GM18907 (cell line): ENCODE measurements around the gene CTIF.
"Not testable (repeated sequence)": the region's sequence is repeated elsewhere in the genome, so short reads cannot be mapped to it uniquely, and the experiment has no call there.

Source experiments
- ATAC-seq: cut with Tn5 transposase; IDR thresholded peaks from one replicate; pipeline ENCODE4 v1.9.1; 2021; ENCODE audit warnings: mild to moderate bottlenecking, moderate library complexity; ENCODE audit not compliant: unreplicated experiment

Gene CTIF

GRCh38 chr18:48700446-48700845 lies 161.6 kb downstream of the CTIF start:
- no peak for ATAC-seq

- ATAC-seq, result no peak
Observed at GRCh38 chr18:48702346-48703027, 163.7 kb downstream of the CTIF start.

GRCh38 chr18:48703028-48703386 lies 164.2 kb downstream of the CTIF start:
- ATAC-seq, result no peak

GRCh38 chr18:48703418-48703817 lies 164.6 kb downstream of the CTIF start:
- no peak for ATAC-seq

- ATAC-seq, result no peak
Observed at GRCh38 chr18:48705043-48705442, 166.2 kb downstream of the CTIF start.

GRCh38 chr18:48705531-48705930 lies 166.7 kb downstream of the CTIF start:
- no peak for ATAC-seq

GRCh38 chr18:48706731-48707130 lies 167.9 kb downstream of the CTIF start:
- no peak for ATAC-seq

- no peak for ATAC-seq
Observed at GRCh38 chr18:48707636-48708296, 168.9 kb downstream of the CTIF start.

- no peak for ATAC-seq
Observed at GRCh38 chr18:48708807-48709206, 170.0 kb downstream of the CTIF start.

GRCh38 chr18:48709371-48710062 lies 170.7 kb downstream of the CTIF start:
- ATAC-seq, result no peak

GRCh38 chr18:48711651-48712486 lies 173.0 kb downstream of the CTIF start:
- no peak for ATAC-seq

GRCh38 chr18:48713309-48713708 lies 174.5 kb downstream of the CTIF start:
- no peak for ATAC-seq

- ATAC-seq, result no peak
Observed at GRCh38 chr18:48714873-48715272, 176.0 kb downstream of the CTIF start.

- peak; percentile 68 for ATAC-seq
Observed at GRCh38 chr18:48715711-48716361, 177.0 kb downstream of the CTIF start.

GRCh38 chr18:48717227-48717626 lies 178.4 kb downstream of the CTIF start:
- not testable (repeated sequence) for ATAC-seq

- ATAC-seq, result no peak
Observed at GRCh38 chr18:48718251-48718959, 179.6 kb downstream of the CTIF start.

GRCh38 chr18:48719388-48719787 lies 180.6 kb downstream of the CTIF start:
- ATAC-seq, result no peak

GRCh38 chr18:48719974-48720654 lies 181.3 kb downstream of the CTIF start:
- ATAC-seq, result no peak

GRCh38 chr18:48720655-48721025 lies 181.8 kb downstream of the CTIF start:
- no peak for ATAC-seq

GRCh38 chr18:48721312-48721711 lies 182.5 kb downstream of the CTIF start:
- no peak for ATAC-seq
